Measurements from ENCODE around the gene SLC6A20.

Gene SLC6A20

DNA sequence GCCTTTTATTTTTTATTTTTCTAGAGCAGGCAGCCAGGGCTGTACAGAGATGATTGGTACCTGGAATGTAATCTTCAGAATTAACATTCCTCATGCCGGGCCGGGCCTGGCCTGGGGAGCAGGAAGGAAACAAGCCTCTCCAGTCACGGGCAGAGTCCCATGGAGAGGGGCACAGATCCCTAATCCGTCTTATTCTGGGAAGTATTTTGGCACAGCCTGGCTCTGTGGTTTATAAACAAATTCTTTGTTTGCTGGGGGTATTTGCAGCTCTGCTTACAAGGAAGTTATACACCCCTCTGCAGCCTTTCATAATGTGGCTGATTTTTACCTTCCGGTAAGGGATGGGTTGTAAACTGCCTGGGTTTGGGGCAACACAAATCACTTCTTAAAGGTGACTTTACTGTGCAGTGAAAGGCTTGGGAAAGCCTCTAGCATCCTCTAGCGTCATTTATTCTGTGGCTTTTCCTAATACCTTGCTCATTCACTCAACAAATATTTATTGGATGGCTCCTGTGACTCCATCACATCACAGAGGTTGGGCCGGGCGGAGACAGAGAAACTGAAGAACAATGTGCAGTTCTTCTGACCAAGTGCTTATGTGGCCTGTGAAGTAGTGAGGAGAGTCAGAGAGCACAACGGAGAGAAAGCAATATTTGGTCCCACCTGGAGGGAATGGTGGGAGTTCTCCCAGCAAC lies 2.7 kb downstream of the SLC6A20 start:
- H2AK5ac ChIP-seq (ENCODE audit: low read length, severe bottlenecking), result no peak overlapping the region
- no peak overlapping the region for H2BK12ac ChIP-seq (ENCODE audit: low read length in 2 of 2)
- no peak overlapping the region for H2BK5ac ChIP-seq (ENCODE audit: low read depth, low read length, poor library complexity, severe bottlenecking)
- H2AFZ ChIP-seq (ENCODE audit: low read depth, low read length), result no peak overlapping the region
- H2BK120ac ChIP-seq (ENCODE audit: low read depth, low read length), result no peak overlapping the region
- no peak overlapping the region for H3K4me2 ChIP-seq (ENCODE audit: low read length, poor library complexity, severe bottlenecking)
- H3K36me3 ChIP-seq (ENCODE audit: control insufficient read depth in 1 of 2, insufficient read depth in 2 of 2, low read depth in 1 of 2, low read length in 2 of 2), result peaks cover 0 to 2% of the 10 kb centered on the region in 2 experiments
- H3K79me1 ChIP-seq (replicated peaks; ENCODE audit: low read length, poor library complexity, severe bottlenecking), result no peaks in the 10 kb centered on the region
- no peak overlapping the region for H2BK15ac ChIP-seq (ENCODE audit: low read depth, poor library complexity, severe bottlenecking)
- no peak overlapping the region for H3K27ac ChIP-seq (ENCODE audit: low read length, poor library complexity, severe bottlenecking)
- no peak overlapping the region for H3K14ac ChIP-seq (ENCODE audit: low read length in 2 of 2)
- H3K9ac ChIP-seq (ENCODE audit: low read length), result no peak overlapping the region
- no peak overlapping the region for H3K4me3 ChIP-seq (ENCODE audit: insufficient read depth in 1 of 2, low read depth in 1 of 2, low read length in 2 of 2)
- H3K23ac ChIP-seq (ENCODE audit: low read length in 2 of 2), result no peak overlapping the region
- H4K91ac ChIP-seq (ENCODE audit: low read length), result no peak overlapping the region
- DNase-seq, result no peak
- H3K4me1 ChIP-seq (ENCODE audit: control insufficient read depth, insufficient read depth, low read depth, low read length), result peaks cover 10% of the 10 kb centered on the region
- H3K4ac ChIP-seq (ENCODE audit: low read depth in 1 of 2, low read length in 2 of 2), result no peak overlapping the region
- H3K27me3 ChIP-seq (ENCODE audit: control insufficient read depth in 1 of 2, insufficient read depth in 1 of 2, low read length in 2 of 2), result peaks cover 82 to 83% of the 10 kb centered on the region in 2 experiments
- no peak overlapping the region for H3K18ac ChIP-seq (ENCODE audit: low read depth in 1 of 2, low read length in 2 of 2)
- WGBS, result 72% methylated on average over 9 of the region's 9 CpGs
- no peak overlapping the region for H4K8ac ChIP-seq (ENCODE audit: low read length)
- peaks cover 17% of the 10 kb centered on the region for H3K9me3 ChIP-seq (ENCODE audit: control insufficient read depth, low read length)

DNA sequence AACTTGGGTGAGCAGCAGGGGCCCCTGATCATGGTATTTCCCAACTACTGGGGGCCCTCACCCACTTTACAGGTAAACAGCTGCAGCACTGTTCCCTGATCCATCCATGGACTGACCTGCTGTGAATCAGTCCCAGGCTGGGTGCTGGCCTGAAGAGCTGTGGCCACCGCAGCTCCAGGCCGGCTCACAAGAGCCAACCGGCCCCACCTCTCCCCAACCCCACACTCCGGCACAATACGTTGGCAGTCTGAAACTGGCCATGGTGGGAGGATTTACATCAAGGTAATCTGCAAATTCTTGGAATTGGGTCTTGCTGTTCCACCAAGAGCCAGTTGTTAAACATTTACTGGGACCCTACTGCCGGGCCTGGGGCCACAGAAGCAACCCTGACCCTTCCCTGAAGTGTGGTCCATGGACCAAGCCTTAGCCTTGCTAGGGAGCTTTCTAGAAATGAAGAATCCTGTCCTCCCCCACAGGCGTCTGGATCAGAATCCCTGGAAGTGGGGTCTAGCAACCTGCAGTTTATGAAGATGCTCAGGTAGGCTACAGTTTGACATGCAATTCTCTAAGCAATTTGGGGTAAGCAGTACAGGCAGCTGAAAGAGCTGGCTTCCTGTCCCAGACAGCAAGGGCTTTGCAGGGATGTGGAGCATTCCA lies 3.7 kb downstream of the SLC6A20 start:
- H2BK120ac ChIP-seq (ENCODE audit: low read depth, low read length), result no peak overlapping the region
- H2BK15ac ChIP-seq (ENCODE audit: low read depth, poor library complexity, severe bottlenecking), result no peak overlapping the region
- 83% methylated on average over 6 of the region's 7 CpGs for WGBS

GRCh38 chr3:45792036-45792435 lies 4.3 kb downstream of the SLC6A20 start:
- Histone ChIP-seq H3K9ac (ENCODE audit: low read length) (no peak overlapping the region), H3K4me3 (ENCODE audit: insufficient read depth in 1 of 2, low read depth in 1 of 2, low read length in 2 of 2) (no peak overlapping the region), H3K4ac (ENCODE audit: low read depth in 1 of 2, low read length in 2 of 2) (no peak overlapping the region), H4K91ac (ENCODE audit: low read length) (no peak overlapping the region), H3K27ac (ENCODE audit: low read length, poor library complexity, severe bottlenecking) (no peak overlapping the region), H2BK5ac (ENCODE audit: low read depth, low read length, poor library complexity, severe bottlenecking) (no peak overlapping the region), H2BK12ac (ENCODE audit: low read length in 2 of 2) (no peak overlapping the region), H3K14ac (ENCODE audit: low read length in 2 of 2) (no peak overlapping the region), H3K18ac (ENCODE audit: low read depth in 1 of 2, low read length in 2 of 2) (no peak overlapping the region), H2BK15ac (ENCODE audit: low read depth, poor library complexity, severe bottlenecking) (no peak overlapping the region), H3K4me2 (ENCODE audit: low read length, poor library complexity, severe bottlenecking) (no peak overlapping the region), H3K23ac (ENCODE audit: low read length in 2 of 2) (no peak overlapping the region), H3K79me1 (replicated peaks; ENCODE audit: low read length, poor library complexity, severe bottlenecking) (no peaks in the 10 kb centered on the region), H3K9me3 (ENCODE audit: control insufficient read depth, low read length) (peaks cover 20% of the 10 kb centered on the region), H2AFZ (ENCODE audit: low read depth, low read length) (no peak overlapping the region), H3K27me3 (ENCODE audit: control insufficient read depth in 1 of 2, insufficient read depth in 1 of 2, low read length in 2 of 2) (peaks cover 70 to 73% of the 10 kb centered on the region in 2 experiments), H2BK120ac (ENCODE audit: low read depth, low read length) (no peak overlapping the region), H3K4me1 (ENCODE audit: control insufficient read depth, insufficient read depth, low read depth, low read length) (peaks cover 10% of the 10 kb centered on the region), H4K8ac (ENCODE audit: low read length) (no peak overlapping the region), H2AK5ac (ENCODE audit: low read length, severe bottlenecking) (no peak overlapping the region), H3K36me3 (ENCODE audit: control insufficient read depth in 1 of 2, insufficient read depth in 2 of 2, low read depth in 1 of 2, low read length in 2 of 2) (peaks cover 0 to 2% of the 10 kb centered on the region in 2 experiments)
- 85% methylated on average over 2 of the region's 2 CpGs for WGBS
- DNase-seq, result no peak

More for the DNA sequence above, 3.7 kb downstream of the SLC6A20 start:
- DNase-seq, result no peak
- Histone ChIP-seq H3K27ac (ENCODE audit: low read length, poor library complexity, severe bottlenecking) (no peak overlapping the region), H2BK5ac (ENCODE audit: low read depth, low read length, poor library complexity, severe bottlenecking) (no peak overlapping the region), H3K18ac (ENCODE audit: low read depth in 1 of 2, low read length in 2 of 2) (no peak overlapping the region), H3K4me1 (ENCODE audit: control insufficient read depth, insufficient read depth, low read depth, low read length) (peaks cover 10% of the 10 kb centered on the region), H3K4me2 (ENCODE audit: low read length, poor library complexity, severe bottlenecking) (no peak overlapping the region), H3K9me3 (ENCODE audit: control insufficient read depth, low read length) (peaks cover 20% of the 10 kb centered on the region), H4K8ac (ENCODE audit: low read length) (no peak overlapping the region), H3K14ac (ENCODE audit: low read length in 2 of 2) (no peak overlapping the region), H3K27me3 (ENCODE audit: control insufficient read depth in 1 of 2, insufficient read depth in 1 of 2, low read length in 2 of 2) (peaks cover 73% of the 10 kb centered on the region in 2 experiments), H3K79me1 (replicated peaks; ENCODE audit: low read length, poor library complexity, severe bottlenecking) (no peaks in the 10 kb centered on the region), H4K91ac (ENCODE audit: low read length) (no peak overlapping the region), H3K4me3 (ENCODE audit: insufficient read depth in 1 of 2, low read depth in 1 of 2, low read length in 2 of 2) (no peak overlapping the region), H3K23ac (ENCODE audit: low read length in 2 of 2) (no peak overlapping the region), H3K4ac (ENCODE audit: low read depth in 1 of 2, low read length in 2 of 2) (no peak overlapping the region), H3K9ac (ENCODE audit: low read length) (no peak overlapping the region), H3K36me3 (ENCODE audit: control insufficient read depth in 1 of 2, insufficient read depth in 2 of 2, low read depth in 1 of 2, low read length in 2 of 2) (peaks cover 0 to 2% of the 10 kb centered on the region in 2 experiments), H2AFZ (ENCODE audit: low read depth, low read length) (no peak overlapping the region), H2BK12ac (ENCODE audit: low read length in 2 of 2) (no peak overlapping the region), H2AK5ac (ENCODE audit: low read length, severe bottlenecking) (no peak overlapping the region)

- DNase-seq, result no peak
- H3K4me1 ChIP-seq (ENCODE audit: control insufficient read depth, insufficient read depth, low read depth, low read length), result peaks cover 1% of the 10 kb centered on the region
- H2BK120ac ChIP-seq (ENCODE audit: low read depth, low read length), result no peak overlapping the region
- H3K4me2 ChIP-seq (ENCODE audit: low read length, poor library complexity, severe bottlenecking), result no peak overlapping the region
- H3K27ac ChIP-seq (ENCODE audit: low read length, poor library complexity, severe bottlenecking), result no peak overlapping the region
- no peak overlapping the region for H2BK12ac ChIP-seq (ENCODE audit: low read length in 2 of 2)
- no peak overlapping the region for H3K4me3 ChIP-seq (ENCODE audit: insufficient read depth in 1 of 2, low read depth in 1 of 2, low read length in 2 of 2)
- no peak overlapping the region for H2BK5ac ChIP-seq (ENCODE audit: low read depth, low read length, poor library complexity, severe bottlenecking)
- H3K79me1 ChIP-seq (replicated peaks; ENCODE audit: low read length, poor library complexity, severe bottlenecking), result no peaks in the 10 kb centered on the region
- H3K36me3 ChIP-seq (ENCODE audit: control insufficient read depth in 1 of 2, insufficient read depth in 2 of 2, low read depth in 1 of 2, low read length in 2 of 2), result no peaks in the 10 kb centered on the region
- H3K4ac ChIP-seq (ENCODE audit: low read depth in 1 of 2, low read length in 2 of 2), result no peak overlapping the region
- H2BK15ac ChIP-seq (ENCODE audit: low read depth, poor library complexity, severe bottlenecking), result no peak overlapping the region
- no peak overlapping the region for H3K23ac ChIP-seq (ENCODE audit: low read length in 2 of 2)
- H3K18ac ChIP-seq (ENCODE audit: low read depth in 1 of 2, low read length in 2 of 2), result no peak overlapping the region
- no peak overlapping the region for H4K91ac ChIP-seq (ENCODE audit: low read length)
- H2AFZ ChIP-seq (ENCODE audit: low read depth, low read length), result no peak overlapping the region
- peaks cover 20% of the 10 kb centered on the region for H3K9me3 ChIP-seq (ENCODE audit: control insufficient read depth, low read length)
- no peak overlapping the region for H4K8ac ChIP-seq (ENCODE audit: low read length)
- no peak overlapping the region for H3K14ac ChIP-seq (ENCODE audit: low read length in 2 of 2)
- 75% methylated on average over 2 of the region's 2 CpGs for WGBS
- peaks cover 69 to 73% of the 10 kb centered on the region in 2 experiments for H3K27me3 ChIP-seq (ENCODE audit: control insufficient read depth in 1 of 2, insufficient read depth in 1 of 2, low read length in 2 of 2)
- no peak overlapping the region for H2AK5ac ChIP-seq (ENCODE audit: low read length, severe bottlenecking)
- no peak overlapping the region for H3K9ac ChIP-seq (ENCODE audit: low read length)
Measured at GRCh38 chr3:45790596-45790995, 5.7 kb downstream of the SLC6A20 start.

Measured in mesenchymal stem cell (in vitro differentiated cells and primary cell).